Heart right ventricle (tissue), 16 donors: ENCODE measurements around the gene FBRS. TPM values are rescaled to one million over a fixed set of nuclear protein-coding genes. Genes with fewer than 3 reads are reported as not detected.

ENCODE experiments used
- ATAC-seq, 8 donors: fragments of 200-7000 bp; cut with Tn5 transposase; one replicate each; pipeline ENCODE4 v1.9.1; 2020; ENCODE audit warnings: mild to moderate bottlenecking in 8 of 8, moderate library complexity in 8 of 8, moderate number of reproducible peaks in 1 of 8
- DNase-seq, 2 donors: peaks; one replicate each; pipeline ENCODE4 v3.0.0-alpha.2; 2020
- H3K27ac ChIP-seq, 10 donors: fragments of 200-600 bp; sonication (generic) in 2 of 10; one replicate each; pipeline versions ENCODE4 v1.5.0 to v1.8.0; 2020 to 2022; ENCODE audit warnings: mild to moderate bottlenecking in 3 of 10
- H3K27me3 ChIP-seq, 7 donors: fragments of 200-600 bp; one replicate each; pipeline ENCODE4 v1.8.0; 2021 to 2022; ENCODE audit warnings: mild to moderate bottlenecking in 2 of 7
- H3K36me3 ChIP-seq, 9 donors: fragments of 200-600 bp; sonication (generic) in 1 of 9; one replicate each; pipeline versions ENCODE4 v1.5.0 to v1.8.0; 2020 to 2022; ENCODE audit warnings: mild to moderate bottlenecking in 2 of 9
- H3K4me1 ChIP-seq, 9 donors: fragments of 200-600 bp; sonication (generic) in 1 of 9; one replicate each; pipeline versions ENCODE4 v1.5.0 to v1.8.0; 2020 to 2022; ENCODE audit warnings: mild to moderate bottlenecking in 4 of 9
- H3K4me3 ChIP-seq, 10 donors: fragments of 200-600 bp; sonication (generic) in 2 of 10; one replicate each; pipeline versions ENCODE4 v1.5.0 to v1.8.0; 2020 to 2022; ENCODE audit warnings: mild to moderate bottlenecking in 7 of 10, moderate library complexity in 2 of 10
- H3K9me3 ChIP-seq, 11 donors: fragments of 200-600 bp in 10 of 11; sonication (generic) in 2 of 11; one replicate each; pipeline versions ENCODE4 v1.5.0 to v1.8.0; 2013 to 2022; ENCODE audit warnings: mild to moderate bottlenecking in 2 of 11, control low read depth in 1 of 11, moderate library complexity in 1 of 11
- WGBS, 2 donors: extraction: QIAGEN DNeasy Blood & Tissue Kit; methylation state at CpG; one replicate each; pipeline ENCODE4 v1.1.7; 2013; ENCODE audit warnings: inconsistent platforms in 1 of 2; 5-methylcytosine and 5-hydroxymethylcytosine counted together
- intact Hi-C, 10 donors: fragments of 100-400 bp; cut with DNase I; formaldehyde crosslinking; loops; one replicate each; pipeline versions ENCODE4 v1.11.1 to v1.14.2; 2022
- long read RNA-seq, 3 donors: library from polyadenylated mRNA; unstranded; transcript quantifications; one replicate each; pipeline ENCODE4 v2.0.0, GENCODE V29; 2020 to 2021
- polyA plus RNA-seq, 2 donors: library from polyadenylated mRNA; stranded (reverse); fragments of 200-250 nt; gene quantifications; one replicate each; pipeline ENCODE4 v1.2.3, GENCODE V29; 2013
- total RNA-seq, 10 donors: library from RNA; stranded (reverse); fragmentation: NEBNext Ultra II Directional in 3 of 10; extraction: Animal tissue kit (Norgen Biotek cat#: 25700) in 3 of 10; gene quantifications; one replicate each; pipeline versions ENCODE4 v1.2.1 to v1.2.4, GENCODE V29; 2021 to 2023
- TF ChIP-seq, protein P1 (sequence below), 9 donors: fragments of 200-600 bp; sonication (generic) in 2 of 9; IDR thresholded peaks; one replicate each; pipeline versions ENCODE4 v1.5.0 to v1.8.0; 2021 to 2022; ENCODE audit warnings: antibody characterized with exemption in 9 of 9, mild to moderate bottlenecking in 5 of 9, moderate library complexity in 1 of 9
- donor health status: Arrhythmogenic right ventricular cardiomyopathy.
- donor health status: ischemic (EF 13 %, LVEDD 7.1; RV severe dilation, severe dysfunction).
- donor health status: healthy with polysubstance abuse.
- donor health status: DM: no; HTN: yes; CAD: no.
- donor health status: DM: no; HTN: no; CAD: no.
- donor health status: ischemic (EF 25% LVEDD 6.9; RV normal size, moderate dysfunction).
- donor health status: ischemic (EF 25% LVEDD 5.7; RV mildly dilated, moderate dysfunction).
- donor health status: healthy.
- donor health status: DM: yes; HTN: yes; CAD: no.
- donor health status: Ischemic cardiomyopathy.
- donor health status: ischemic (EF 35%, LVEDD 5.7; RV mildly dilated, moderate dysfunction).
- donor health status: nonischemic (EF 11% LVEDD 7.7; RV severe dilation, severe dysfunction).
- donor health status: DM: yes; HTN: yes; CAD: no.
- donor health status: PGD.
- donor health status: ischemic (EF 29% LVEDD 5.4; RV normal size, mild dysfunction).
- donor health status: nonischemic (EF 23%, LVEDD 6.1; RV moderate dilation, normal function).

The FBRS gene
- total RNA-seq (10 to 100 TPM; 24.6 to 38.5 (median 27.5) TPM), polyA plus RNA-seq (10 to 100 TPM; 30.5 to 40.2 TPM)
- long read RNA-seq, donor 1, partial matches to known transcripts, result 18 of 20 reads
- long read RNA-seq, donor 1, other reads (novel, unspliced or antisense), result 1 of 20 reads
- long read RNA-seq, donor 2, partial matches to known transcripts, result 2 of 19 reads
- long read RNA-seq, donor 2, other reads (novel, unspliced or antisense), result 16 of 19 reads
- long read RNA-seq, donor 3, partial matches to known transcripts, result 23 of 24 reads
- long read RNA-seq, donor 3, other reads (novel, unspliced or antisense), result 1 of 24 reads

DNA sequence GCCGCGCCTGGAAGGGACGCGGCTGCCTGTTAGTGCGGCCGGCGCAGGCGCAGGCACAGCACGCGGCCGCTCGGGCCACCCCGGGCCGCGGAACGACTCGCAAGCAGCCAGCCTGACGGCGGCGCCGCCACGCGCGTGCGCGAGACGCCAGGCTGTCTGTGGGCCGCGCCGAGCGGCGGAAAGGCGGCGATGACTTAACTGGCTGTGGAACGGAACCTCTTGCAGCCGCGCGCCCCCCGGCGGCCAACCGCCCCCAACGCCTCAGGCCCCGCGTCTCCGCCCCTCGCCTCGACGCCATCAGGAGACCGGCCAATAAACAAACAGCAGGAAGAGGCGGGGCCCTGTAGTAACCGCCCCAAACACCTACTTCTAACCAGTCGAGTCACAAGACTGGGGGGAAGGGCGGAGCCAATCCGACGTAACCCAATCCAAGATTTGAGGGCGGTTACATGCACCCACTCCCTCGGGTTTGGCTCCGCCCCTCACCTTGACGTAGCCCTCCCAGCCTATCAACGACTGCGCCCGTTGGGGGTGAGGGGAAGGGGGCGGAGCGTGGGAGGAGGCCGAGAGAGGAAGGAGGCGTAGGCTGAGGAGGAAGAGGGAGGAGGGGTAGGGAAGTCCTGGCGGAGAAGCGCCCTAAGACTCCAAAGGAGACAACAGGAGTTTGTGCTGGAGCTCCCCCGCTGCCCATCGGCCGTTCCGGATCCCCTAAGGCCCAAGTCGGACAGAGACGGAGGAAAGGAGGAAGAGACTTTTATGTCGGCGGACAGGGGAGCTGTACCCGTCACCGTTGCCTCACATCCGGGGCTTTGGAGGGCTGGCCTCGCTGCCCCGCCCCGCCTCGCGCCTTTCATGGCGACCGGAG is at the start of gene FBRS:
Gene FBRS, plus strand, starts transcription at position 566 of the 865 bp plus-strand sequence. CDS start 1,088 bp downstream, outside the sequence.
- H3K36me3 ChIP-seq, result peaks cover 0 to 67% (median 40%) of the 10 kb centered on the region in 9 donors
- H3K9me3 ChIP-seq, result no peaks in the 10 kb centered on the region
- intact Hi-C loops, result loop anchor here in 4 of 10 donors (1.0 to 10.0 kb wide), 8 partner anchors 8 to 843 kb away; partner anchors contain the start of genes PRR14 (in 2 of the 4), SRCAP (in 2 of the 4), FBXL19 (in 1 of the 4) and PAGR1 (in 1 of the 4)
- TF ChIP-seq, protein P1, sequence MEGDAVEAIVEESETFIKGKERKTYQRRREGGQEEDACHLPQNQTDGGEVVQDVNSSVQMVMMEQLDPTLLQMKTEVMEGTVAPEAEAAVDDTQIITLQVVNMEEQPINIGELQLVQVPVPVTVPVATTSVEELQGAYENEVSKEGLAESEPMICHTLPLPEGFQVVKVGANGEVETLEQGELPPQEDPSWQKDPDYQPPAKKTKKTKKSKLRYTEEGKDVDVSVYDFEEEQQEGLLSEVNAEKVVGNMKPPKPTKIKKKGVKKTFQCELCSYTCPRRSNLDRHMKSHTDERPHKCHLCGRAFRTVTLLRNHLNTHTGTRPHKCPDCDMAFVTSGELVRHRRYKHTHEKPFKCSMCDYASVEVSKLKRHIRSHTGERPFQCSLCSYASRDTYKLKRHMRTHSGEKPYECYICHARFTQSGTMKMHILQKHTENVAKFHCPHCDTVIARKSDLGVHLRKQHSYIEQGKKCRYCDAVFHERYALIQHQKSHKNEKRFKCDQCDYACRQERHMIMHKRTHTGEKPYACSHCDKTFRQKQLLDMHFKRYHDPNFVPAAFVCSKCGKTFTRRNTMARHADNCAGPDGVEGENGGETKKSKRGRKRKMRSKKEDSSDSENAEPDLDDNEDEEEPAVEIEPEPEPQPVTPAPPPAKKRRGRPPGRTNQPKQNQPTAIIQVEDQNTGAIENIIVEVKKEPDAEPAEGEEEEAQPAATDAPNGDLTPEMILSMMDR (IDR thresholded peaks at IDR 0.05), result peak; percentile 48 to 98 (median 91)
- 0% methylated on average over 85 to 86 of the region's 86 CpGs for WGBS, 2 donors
- H3K27me3 ChIP-seq, result no peaks in the 10 kb centered on the region
- DNase-seq, result peak; percentile 100
- peak; percentile 85 to 95 (median 92) for ATAC-seq
- peaks cover 15 to 46% (median 44%) of the 10 kb centered on the region in 9 donors for H3K4me1 ChIP-seq
- H3K27ac ChIP-seq, result peak within 1 kb of the TSS; percentile 94 to 99 (median 98)
- peak within 1 kb of the TSS; percentile 64 to 91 (median 82) for H3K4me3 ChIP-seq

- Histone ChIP-seq H3K9me3 (no peaks in the 10 kb centered on the region), H3K4me3 (peak overlapping the region; percentile 51 to 98 (median 93)), H3K27ac (peak overlapping the region; percentile 66 to 99 (median 98)), H3K4me1 (peaks cover 0 to 42% (median 15%) of the 10 kb centered on the region in 9 donors), H3K27me3 (no peaks in the 10 kb centered on the region), H3K36me3 (peaks cover 0 to 44% (median 24%) of the 10 kb centered on the region in 9 donors)
- intact Hi-C loops, result loop anchor here in 2 of 10 donors (10.0 kb wide), 1 partner anchor 164 kb away; the partner anchor contains the start of gene SEPHS2 (in 2 of the 2)
- WGBS, 2 donors, result 14% methylated on average over 39 to 40 of the region's 40 CpGs
- TF ChIP-seq, protein P1 (IDR thresholded peaks at IDR 0.05), result no peak
- ATAC-seq, result peak; percentile 44 to 84 (median 65)
- peak; percentile 37 to 60 for DNase-seq
These were observed 49.0 kb upstream of the FBRS start for GRCh38 chr16:30609002-30609925.

DNA sequence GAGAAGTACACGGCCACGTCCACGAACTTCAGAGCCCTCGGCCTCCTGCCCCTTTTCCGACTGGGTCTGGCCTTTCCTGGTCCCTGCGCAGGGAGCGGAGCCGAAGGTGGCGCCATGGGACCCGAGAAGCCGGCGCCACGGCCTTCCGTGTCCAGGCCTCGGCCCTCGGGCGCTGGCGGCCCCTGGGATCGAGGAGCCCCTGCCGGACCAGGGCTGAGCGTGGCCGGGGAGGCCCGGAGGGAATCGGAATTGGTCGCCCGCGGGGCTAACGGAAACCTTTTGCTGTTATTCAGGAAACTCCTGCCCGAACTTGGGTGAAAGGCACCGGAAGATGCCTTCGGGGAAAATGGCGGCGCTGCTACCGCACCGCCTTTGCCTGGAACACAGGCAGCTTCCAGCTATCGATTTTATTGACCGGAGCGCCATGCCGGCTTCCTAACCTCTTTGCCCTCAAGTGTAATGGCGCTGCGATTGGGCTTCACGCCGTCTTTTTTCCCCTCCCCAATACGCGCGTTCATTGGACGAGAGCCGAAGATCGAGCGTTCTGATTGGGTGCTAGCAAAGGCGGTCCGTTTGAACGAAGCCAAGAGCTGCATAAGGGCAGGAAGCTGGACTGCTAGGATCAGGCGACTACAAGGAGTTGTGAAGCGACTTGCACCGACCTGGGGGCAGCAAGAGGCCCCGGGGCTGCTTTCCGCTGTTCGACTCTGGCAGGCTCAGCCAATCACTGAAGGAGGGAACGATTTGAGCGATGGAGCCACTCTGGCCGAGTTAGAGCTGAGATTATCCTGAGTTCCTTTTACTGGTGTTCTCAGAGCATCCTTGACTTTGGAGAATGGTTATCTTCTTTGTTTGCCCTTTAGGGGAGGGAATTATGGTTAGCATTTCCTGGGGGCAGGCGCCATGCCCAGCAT is 48.0 kb upstream of the FBRS start, which contains the start of gene ZNF689:
Gene ZNF689, minus strand, starts transcription at position 464 of the 914 bp plus-strand sequence. Its CDS starts 348 bp downstream, at position 116.
- peak; percentile 91 to 96 for DNase-seq
- Histone ChIP-seq H3K4me1 (peaks cover 0 to 33% (median 15%) of the 10 kb centered on the region in 9 donors), H3K27ac (peak within 1 kb of the TSS; percentile 66 to 99 (median 98)), H3K27me3 (no peaks in the 10 kb centered on the region), H3K4me3 (peak within 1 kb of the TSS; percentile 51 to 98 (median 93)), H3K9me3 (no peaks in the 10 kb centered on the region), H3K36me3 (peaks cover 0 to 35% (median 15%) of the 10 kb centered on the region in 9 donors)
- TF ChIP-seq, protein P1 (IDR thresholded peaks at IDR 0.05), result no peak
- ATAC-seq, result peak; percentile 96 to 99 (median 99)
- intact Hi-C loops, result loop anchor here in 4 of 10 donors (10.0 kb wide), 4 partner anchors 75 to 195 kb away; partner anchors contain the start of genes SEPHS2 (in 2 of the 4) and ZNF747 (in 1 of the 4)
- WGBS, 2 donors, result 0 to 1% methylated on average over 63 of the region's 63 CpGs
